ENCODE data around the gene QRICH1.
A peak's percentile ranks its signal among the peaks of the same experiment; 100 is the strongest.

Gene QRICH1

GRCh38 chr3:49025005-49025792, 68.7 kb downstream of the QRICH1 start:
- DNase-seq (ENCODE audit: low read depth in 1 of 2, low spot score in 1 of 2) = no peak
- TF ChIP-seq JUND (IDR thresholded peaks at IDR 0.05; ENCODE audit: low read depth) = no peak
- in situ Hi-C loops (cut with HindIII; ENCODE audit: low pct_unique_long_range_greater_than_20kb, low sequenced_read_pairs) = no loop called here

GRCh38 chr3:49024449-49024848, 69.4 kb downstream of the QRICH1 start:
- DNase-seq (ENCODE audit: low read depth in 1 of 2, low spot score in 1 of 2) = no peak
- in situ Hi-C loops (cut with HindIII; ENCODE audit: low pct_unique_long_range_greater_than_20kb, low sequenced_read_pairs) = no loop called here
- TF ChIP-seq JUND (IDR thresholded peaks at IDR 0.05; ENCODE audit: low read depth) = no peak

GRCh38 chr3:49023775-49024174, 70.1 kb downstream of the QRICH1 start:
- no peak for TF ChIP-seq JUND (IDR thresholded peaks at IDR 0.05; ENCODE audit: low read depth)
- DNase-seq (ENCODE audit: low read depth in 1 of 2, low spot score in 1 of 2) = no peak
- in situ Hi-C loops (cut with HindIII; ENCODE audit: low pct_unique_long_range_greater_than_20kb, low sequenced_read_pairs) = no loop called here

- in situ Hi-C loops (cut with HindIII; ENCODE audit: low pct_unique_long_range_greater_than_20kb, low sequenced_read_pairs) = no loop called here
- DNase-seq (ENCODE audit: low read depth in 1 of 2, low spot score in 1 of 2) = no peak
- no peak for TF ChIP-seq JUND (IDR thresholded peaks at IDR 0.05; ENCODE audit: low read depth)
Measured at GRCh38 chr3:49022688-49023171, 71.1 kb downstream of the QRICH1 start.

GRCh38 chr3:49021813-49022687, 71.8 kb downstream of the QRICH1 start, which contains the start of gene NDUFAF3:
Gene NDUFAF3 (plus strand): TSS chr3:49022121. CDS start chr3:49022145, 24 bp downstream.
- no peak for TF ChIP-seq JUND (IDR thresholded peaks at IDR 0.05; ENCODE audit: low read depth)
- peak; percentile 57 to 96 for DNase-seq (ENCODE audit: low read depth in 1 of 2, low spot score in 1 of 2)
- in situ Hi-C loops (cut with HindIII; ENCODE audit: low pct_unique_long_range_greater_than_20kb, low sequenced_read_pairs) = no loop called here

GRCh38 chr3:49021213-49021812, 72.6 kb downstream of the QRICH1 start:
- peak; percentile 58 to 98 for DNase-seq (ENCODE audit: low read depth in 1 of 2, low spot score in 1 of 2)
- in situ Hi-C loops (cut with HindIII; ENCODE audit: low pct_unique_long_range_greater_than_20kb, low sequenced_read_pairs) = no loop called here
- TF ChIP-seq JUND (IDR thresholded peaks at IDR 0.05; ENCODE audit: low read depth) = no peak

- in situ Hi-C loops (cut with HindIII; ENCODE audit: low pct_unique_long_range_greater_than_20kb, low sequenced_read_pairs) = no loop called here
- DNase-seq (ENCODE audit: low read depth in 1 of 2, low spot score in 1 of 2) = peak in 1 of 2 experiments; percentile 39
- no peak for TF ChIP-seq JUND (IDR thresholded peaks at IDR 0.05; ENCODE audit: low read depth)
Measured at GRCh38 chr3:49020330-49021212, 73.3 kb downstream of the QRICH1 start.

GRCh38 chr3:49019941-49020329, 73.9 kb downstream of the QRICH1 start:
- in situ Hi-C loops (cut with HindIII; ENCODE audit: low pct_unique_long_range_greater_than_20kb, low sequenced_read_pairs) = no loop called here
- no peak for TF ChIP-seq JUND (IDR thresholded peaks at IDR 0.05; ENCODE audit: low read depth)
- peak in 1 of 2 experiments; percentile 24 for DNase-seq (ENCODE audit: low read depth in 1 of 2, low spot score in 1 of 2)

GRCh38 chr3:49018707-49019006, 75.2 kb downstream of the QRICH1 start:
- no peak for DNase-seq (ENCODE audit: low read depth in 1 of 2, low spot score in 1 of 2)
- in situ Hi-C loops (cut with HindIII; ENCODE audit: low pct_unique_long_range_greater_than_20kb, low sequenced_read_pairs) = no loop called here
- 0 out of 2 replicates have a peak, but pooled peaks have one; percentile 5 for TF ChIP-seq JUND (IDR thresholded peaks at IDR 0.05; ENCODE audit: low read depth)

GRCh38 chr3:49017971-49018706, 75.7 kb downstream of the QRICH1 start, which contains the start of gene DALRD3:
Gene DALRD3 (minus strand): TSS chr3:49018580. CDS start chr3:49018564, 16 bp downstream.
- DNase-seq (ENCODE audit: low read depth in 1 of 2, low spot score in 1 of 2) = peak; percentile 48 to 89
- in situ Hi-C loops (cut with HindIII; ENCODE audit: low pct_unique_long_range_greater_than_20kb, low sequenced_read_pairs) = no loop called here
- peak; percentile 14 for TF ChIP-seq JUND (IDR thresholded peaks at IDR 0.05; ENCODE audit: low read depth)
